SK-N-SH (cell line): ENCODE measurements around the gene PLA2G1B.

ENCODE experiments used
- CTCF ChIP-seq: fragments of 200-600 bp; sonication (generic); IDR thresholded peaks from 2 replicates; pipeline ENCODE4 v1.6.1; 2017; ENCODE audit warnings: antibody characterized with exemption, mild to moderate bottlenecking, moderate library complexity
- EZH2phosphoT487 ChIP-seq: fragments of 200-600 bp; sonication (generic); IDR thresholded peaks from 2 replicates; pipeline ENCODE4 v1.6.1; 2017; ENCODE audit warnings: low read depth, mixed run types, mild to moderate bottlenecking, antibody characterized with exemption, moderate library complexity, borderline replicate concordance
- FOSL2 ChIP-seq: IDR thresholded peaks from 2 replicates; pipeline ENCODE4 v1.4.0; 2012; ENCODE audit warnings: low read depth, mild to moderate bottlenecking, moderate library complexity, borderline replicate concordance
- GABPA ChIP-seq: IDR thresholded peaks from 2 replicates; pipeline ENCODE4 v1.4.0; 2012; ENCODE audit warnings: low read depth, mild to moderate bottlenecking
- NFIC ChIP-seq: IDR thresholded peaks from 2 replicates; pipeline ENCODE4 v1.4.0; 2012; ENCODE audit warnings: borderline replicate concordance
- POLR2AphosphoS5 ChIP-seq: IDR thresholded peaks from 2 replicates; pipeline ENCODE4 v1.6.1; 2012; ENCODE audit warnings: low read depth, low read length
- TAF1 ChIP-seq: IDR thresholded peaks from 2 replicates; pipeline ENCODE4 v1.6.1; 2012; ENCODE audit warnings: low read depth, mild to moderate bottlenecking, low read length, moderate library complexity, borderline replicate concordance
- TCF12 ChIP-seq: IDR thresholded peaks from 2 replicates; pipeline ENCODE4 v1.4.0; 2012
- TF ChIP-seq, protein P1 (sequence below): IDR thresholded peaks from 2 replicates; pipeline ENCODE4 v1.6.1; 2012; ENCODE audit warnings: mild to moderate bottlenecking, low read depth, low read length, moderate library complexity
- TF ChIP-seq, protein P2 (sequence below): fragments of 150-350 bp; IDR thresholded peaks from 2 replicates; pipeline ENCODE4 v1.6.1; 2017; ENCODE audit warnings: antibody characterized with exemption, low read length, low read depth, borderline replicate concordance
- TF ChIP-seq, protein P3 (sequence below): IDR thresholded peaks from 2 replicates; pipeline ENCODE4 v1.4.0; 2012; ENCODE audit warnings: low read depth, borderline replicate concordance
- TF ChIP-seq, protein P4 (sequence below): IDR thresholded peaks from 2 replicates; pipeline ENCODE4 v1.4.0; 2012; ENCODE audit warnings: low read depth

DNA sequence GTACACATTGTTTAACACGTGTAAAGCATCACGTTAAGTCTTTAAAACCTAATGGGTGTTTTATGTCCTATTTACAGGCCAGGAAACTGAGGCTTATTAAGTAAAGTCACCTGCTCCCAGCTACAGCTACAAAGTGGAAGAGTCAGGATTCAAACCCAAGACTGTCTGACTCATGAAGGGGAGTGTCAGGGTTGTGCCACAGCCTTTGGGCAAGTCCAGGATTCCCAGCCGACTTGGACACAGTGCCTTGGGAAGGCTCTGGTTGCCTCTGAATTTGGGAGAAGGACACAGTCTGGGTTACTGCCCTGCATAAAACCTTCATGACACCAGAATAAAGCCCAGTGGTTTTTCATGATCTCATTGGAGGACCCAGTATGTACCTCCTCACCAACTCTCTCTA is 43.2 kb downstream of the PLA2G1B start:
- TF ChIP-seq CTCF (no peak), POLR2AphosphoS5 (no peak), TCF12 (no peak), NFIC (no peak), TAF1 (no peak), GABPA (no peak), FOSL2 (no peak), EZH2phosphoT487 (no peak)
- TF ChIP-seq, protein P1, sequence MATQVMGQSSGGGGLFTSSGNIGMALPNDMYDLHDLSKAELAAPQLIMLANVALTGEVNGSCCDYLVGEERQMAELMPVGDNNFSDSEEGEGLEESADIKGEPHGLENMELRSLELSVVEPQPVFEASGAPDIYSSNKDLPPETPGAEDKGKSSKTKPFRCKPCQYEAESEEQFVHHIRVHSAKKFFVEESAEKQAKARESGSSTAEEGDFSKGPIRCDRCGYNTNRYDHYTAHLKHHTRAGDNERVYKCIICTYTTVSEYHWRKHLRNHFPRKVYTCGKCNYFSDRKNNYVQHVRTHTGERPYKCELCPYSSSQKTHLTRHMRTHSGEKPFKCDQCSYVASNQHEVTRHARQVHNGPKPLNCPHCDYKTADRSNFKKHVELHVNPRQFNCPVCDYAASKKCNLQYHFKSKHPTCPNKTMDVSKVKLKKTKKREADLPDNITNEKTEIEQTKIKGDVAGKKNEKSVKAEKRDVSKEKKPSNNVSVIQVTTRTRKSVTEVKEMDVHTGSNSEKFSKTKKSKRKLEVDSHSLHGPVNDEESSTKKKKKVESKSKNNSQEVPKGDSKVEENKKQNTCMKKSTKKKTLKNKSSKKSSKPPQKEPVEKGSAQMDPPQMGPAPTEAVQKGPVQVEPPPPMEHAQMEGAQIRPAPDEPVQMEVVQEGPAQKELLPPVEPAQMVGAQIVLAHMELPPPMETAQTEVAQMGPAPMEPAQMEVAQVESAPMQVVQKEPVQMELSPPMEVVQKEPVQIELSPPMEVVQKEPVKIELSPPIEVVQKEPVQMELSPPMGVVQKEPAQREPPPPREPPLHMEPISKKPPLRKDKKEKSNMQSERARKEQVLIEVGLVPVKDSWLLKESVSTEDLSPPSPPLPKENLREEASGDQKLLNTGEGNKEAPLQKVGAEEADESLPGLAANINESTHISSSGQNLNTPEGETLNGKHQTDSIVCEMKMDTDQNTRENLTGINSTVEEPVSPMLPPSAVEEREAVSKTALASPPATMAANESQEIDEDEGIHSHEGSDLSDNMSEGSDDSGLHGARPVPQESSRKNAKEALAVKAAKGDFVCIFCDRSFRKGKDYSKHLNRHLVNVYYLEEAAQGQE = no peak
- TF ChIP-seq, protein P2, sequence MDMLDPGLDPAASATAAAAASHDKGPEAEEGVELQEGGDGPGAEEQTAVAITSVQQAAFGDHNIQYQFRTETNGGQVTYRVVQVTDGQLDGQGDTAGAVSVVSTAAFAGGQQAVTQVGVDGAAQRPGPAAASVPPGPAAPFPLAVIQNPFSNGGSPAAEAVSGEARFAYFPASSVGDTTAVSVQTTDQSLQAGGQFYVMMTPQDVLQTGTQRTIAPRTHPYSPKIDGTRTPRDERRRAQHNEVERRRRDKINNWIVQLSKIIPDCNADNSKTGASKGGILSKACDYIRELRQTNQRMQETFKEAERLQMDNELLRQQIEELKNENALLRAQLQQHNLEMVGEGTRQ = no peak
- TF ChIP-seq, protein P3, sequence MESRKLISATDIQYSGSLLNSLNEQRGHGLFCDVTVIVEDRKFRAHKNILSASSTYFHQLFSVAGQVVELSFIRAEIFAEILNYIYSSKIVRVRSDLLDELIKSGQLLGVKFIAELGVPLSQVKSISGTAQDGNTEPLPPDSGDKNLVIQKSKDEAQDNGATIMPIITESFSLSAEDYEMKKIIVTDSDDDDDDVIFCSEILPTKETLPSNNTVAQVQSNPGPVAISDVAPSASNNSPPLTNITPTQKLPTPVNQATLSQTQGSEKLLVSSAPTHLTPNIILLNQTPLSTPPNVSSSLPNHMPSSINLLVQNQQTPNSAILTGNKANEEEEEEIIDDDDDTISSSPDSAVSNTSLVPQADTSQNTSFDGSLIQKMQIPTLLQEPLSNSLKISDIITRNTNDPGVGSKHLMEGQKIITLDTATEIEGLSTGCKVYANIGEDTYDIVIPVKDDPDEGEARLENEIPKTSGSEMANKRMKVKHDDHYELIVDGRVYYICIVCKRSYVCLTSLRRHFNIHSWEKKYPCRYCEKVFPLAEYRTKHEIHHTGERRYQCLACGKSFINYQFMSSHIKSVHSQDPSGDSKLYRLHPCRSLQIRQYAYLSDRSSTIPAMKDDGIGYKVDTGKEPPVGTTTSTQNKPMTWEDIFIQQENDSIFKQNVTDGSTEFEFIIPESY = no peak
- TF ChIP-seq, protein P4, sequence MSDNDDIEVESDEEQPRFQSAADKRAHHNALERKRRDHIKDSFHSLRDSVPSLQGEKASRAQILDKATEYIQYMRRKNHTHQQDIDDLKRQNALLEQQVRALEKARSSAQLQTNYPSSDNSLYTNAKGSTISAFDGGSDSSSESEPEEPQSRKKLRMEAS = no peak
